Measurements from ENCODE around the gene FOXR1. TPM values are rescaled to one million over a fixed set of nuclear protein-coding genes. Genes with fewer than 3 reads are reported as not detected.

FOXR1 gene
- total RNA-seq, 1 donor from 2014 or later: not detected

DNA sequence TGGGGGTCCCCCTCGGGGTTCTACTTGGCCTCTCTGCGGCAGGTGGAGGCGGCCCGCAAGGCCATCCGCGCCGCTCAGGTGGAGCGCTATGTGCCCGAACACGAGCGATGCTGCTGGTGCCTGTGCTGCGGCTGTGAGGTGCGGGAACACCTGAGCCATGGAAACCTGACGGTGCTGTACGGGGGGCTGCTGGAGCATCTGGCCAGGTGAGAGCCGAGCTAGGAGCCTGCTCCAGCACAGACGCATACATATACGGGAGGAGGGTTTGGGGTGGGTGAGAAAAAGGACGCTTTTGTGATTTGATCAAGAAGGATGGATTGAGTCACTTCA, 26.8 kb downstream of the FOXR1 start:
- Mint-ChIP-seq H3K27me3 (no peaks in the 10 kb centered on the region), H3K4me1 (ENCODE audit: low read depth) (peaks cover 19% of the 10 kb centered on the region), H3K9me3 (ENCODE audit: low read depth) (no peaks in the 10 kb centered on the region), H3K4me3 (ENCODE audit: low read depth) (peak overlapping the region; percentile 98), H3K36me3 (ENCODE audit: insufficient read depth) (peaks cover 11% of the 10 kb centered on the region), H3K27ac (peak overlapping the region; percentile 95)
- no peak for DNase-seq (ENCODE audit: low spot score, unreplicated experiment)
- TF ChIP-seq, protein P1, sequence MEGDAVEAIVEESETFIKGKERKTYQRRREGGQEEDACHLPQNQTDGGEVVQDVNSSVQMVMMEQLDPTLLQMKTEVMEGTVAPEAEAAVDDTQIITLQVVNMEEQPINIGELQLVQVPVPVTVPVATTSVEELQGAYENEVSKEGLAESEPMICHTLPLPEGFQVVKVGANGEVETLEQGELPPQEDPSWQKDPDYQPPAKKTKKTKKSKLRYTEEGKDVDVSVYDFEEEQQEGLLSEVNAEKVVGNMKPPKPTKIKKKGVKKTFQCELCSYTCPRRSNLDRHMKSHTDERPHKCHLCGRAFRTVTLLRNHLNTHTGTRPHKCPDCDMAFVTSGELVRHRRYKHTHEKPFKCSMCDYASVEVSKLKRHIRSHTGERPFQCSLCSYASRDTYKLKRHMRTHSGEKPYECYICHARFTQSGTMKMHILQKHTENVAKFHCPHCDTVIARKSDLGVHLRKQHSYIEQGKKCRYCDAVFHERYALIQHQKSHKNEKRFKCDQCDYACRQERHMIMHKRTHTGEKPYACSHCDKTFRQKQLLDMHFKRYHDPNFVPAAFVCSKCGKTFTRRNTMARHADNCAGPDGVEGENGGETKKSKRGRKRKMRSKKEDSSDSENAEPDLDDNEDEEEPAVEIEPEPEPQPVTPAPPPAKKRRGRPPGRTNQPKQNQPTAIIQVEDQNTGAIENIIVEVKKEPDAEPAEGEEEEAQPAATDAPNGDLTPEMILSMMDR (IDR thresholded peaks at IDR 0.05; ENCODE audit: unreplicated experiment): no peak

DNA sequence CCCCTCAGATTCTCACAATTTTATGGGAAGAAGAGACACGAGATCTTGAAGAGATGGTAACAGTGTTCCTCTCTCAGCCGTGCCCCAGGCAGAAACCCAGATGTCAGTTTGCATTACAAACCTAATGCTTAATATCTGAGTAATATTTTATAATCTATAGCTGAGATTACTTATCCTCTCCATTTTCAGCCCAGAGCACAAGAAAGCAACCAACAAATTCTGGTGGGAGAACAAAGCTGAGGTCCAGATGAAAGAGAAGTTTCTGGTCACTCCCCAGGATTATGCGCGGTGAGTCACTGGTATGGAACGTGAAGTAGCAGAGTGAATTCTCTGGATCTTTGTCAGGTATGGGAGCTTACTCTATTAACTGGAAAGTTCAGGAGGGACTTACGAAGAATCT, 27.3 kb downstream of the FOXR1 start:
- Mint-ChIP-seq H3K4me1 (ENCODE audit: low read depth) (peaks cover 19% of the 10 kb centered on the region), H3K36me3 (ENCODE audit: insufficient read depth) (peaks cover 10% of the 10 kb centered on the region), H3K9me3 (ENCODE audit: low read depth) (no peaks in the 10 kb centered on the region), H3K27ac (peak overlapping the region; percentile 95), H3K27me3 (no peaks in the 10 kb centered on the region), H3K4me3 (ENCODE audit: low read depth) (peak overlapping the region; percentile 98)
- TF ChIP-seq, protein P1 (IDR thresholded peaks at IDR 0.05; ENCODE audit: unreplicated experiment): no peak
- no peak for DNase-seq (ENCODE audit: low spot score, unreplicated experiment)

DNA sequence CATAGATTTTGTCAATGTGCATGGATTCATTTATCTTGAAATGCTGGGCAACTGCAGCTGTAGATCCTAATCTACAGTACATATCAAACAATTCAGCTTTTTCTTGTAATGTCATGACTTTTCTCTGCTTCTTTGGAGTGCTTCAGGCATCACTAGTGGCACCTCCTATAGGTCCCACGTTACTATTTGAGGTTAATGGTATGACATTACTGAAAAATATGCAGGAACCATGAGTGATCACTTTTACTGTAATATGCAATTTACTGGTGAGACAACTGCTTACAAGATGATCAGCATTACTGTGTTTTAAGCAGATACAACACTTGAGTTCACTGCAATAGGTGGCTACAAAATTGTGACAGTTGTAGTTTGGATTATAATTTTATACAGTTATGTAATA, 29.3 kb downstream of the FOXR1 start:
- Mint-ChIP-seq H3K27ac (no peak overlapping the region), H3K9me3 (ENCODE audit: low read depth) (no peaks in the 10 kb centered on the region), H3K27me3 (no peaks in the 10 kb centered on the region), H3K36me3 (ENCODE audit: insufficient read depth) (peaks cover 10% of the 10 kb centered on the region), H3K4me3 (ENCODE audit: low read depth) (no peak overlapping the region), H3K4me1 (ENCODE audit: low read depth) (peaks cover 19% of the 10 kb centered on the region)
- TF ChIP-seq, protein P1 (IDR thresholded peaks at IDR 0.05; ENCODE audit: unreplicated experiment): no peak
- no peak for DNase-seq (ENCODE audit: low spot score, unreplicated experiment)

DNA sequence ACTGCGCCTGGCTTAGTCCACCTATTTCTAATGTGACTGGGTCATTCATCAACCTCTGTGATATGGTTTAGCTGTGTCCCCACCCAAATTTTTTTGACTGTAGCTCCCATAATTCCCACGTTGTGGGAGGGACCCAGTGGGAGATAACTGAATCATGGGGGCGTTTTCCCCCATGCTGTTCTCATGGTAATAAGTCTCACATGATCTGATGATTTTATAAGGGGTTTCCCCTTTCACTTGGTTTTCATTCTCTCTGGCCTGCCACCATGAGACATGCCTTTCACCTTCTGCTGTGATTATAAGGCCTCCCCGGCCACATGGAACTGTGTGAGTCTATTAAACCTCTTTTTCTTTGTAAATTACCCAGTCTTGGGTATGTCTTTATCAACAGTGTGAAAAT, 35.1 kb downstream of the FOXR1 start:
- Mint-ChIP-seq H3K9me3 (ENCODE audit: low read depth) (no peaks in the 10 kb centered on the region), H3K36me3 (ENCODE audit: insufficient read depth) (peaks cover 14% of the 10 kb centered on the region), H3K27ac (no peak overlapping the region), H3K4me1 (ENCODE audit: low read depth) (no peaks in the 10 kb centered on the region), H3K27me3 (no peaks in the 10 kb centered on the region), H3K4me3 (ENCODE audit: low read depth) (no peak overlapping the region)
- DNase-seq (ENCODE audit: low spot score, unreplicated experiment): no peak
- TF ChIP-seq, protein P1 (IDR thresholded peaks at IDR 0.05; ENCODE audit: unreplicated experiment): no peak

DNA sequence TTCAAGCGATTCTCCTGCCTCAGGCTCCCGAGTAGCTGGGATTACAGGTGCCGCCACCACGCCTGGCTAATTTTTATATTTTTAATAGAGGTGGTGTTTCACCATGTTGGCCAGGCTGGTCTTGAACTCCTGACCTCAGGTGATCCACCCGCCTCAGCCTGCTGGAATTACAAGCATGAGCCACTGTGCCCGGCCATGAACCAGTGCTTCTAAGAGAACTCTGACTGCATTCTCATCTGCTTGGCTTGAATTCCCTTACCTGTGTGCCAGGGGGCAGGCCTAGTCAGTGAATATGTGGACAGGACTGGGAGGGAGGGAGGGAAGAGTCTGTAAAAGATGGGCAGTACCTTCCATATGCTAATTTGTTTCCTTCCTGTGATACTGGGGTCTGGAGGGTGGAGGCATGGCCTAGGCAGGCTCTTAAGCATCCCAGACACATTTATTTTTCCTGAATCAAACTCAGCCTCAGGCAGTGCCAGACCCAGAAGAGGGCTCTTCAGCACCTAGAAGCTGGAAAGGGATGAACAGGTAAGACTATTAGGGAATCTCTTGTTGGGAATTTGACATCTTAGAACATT, 40.0 kb downstream of the FOXR1 start:
- TF ChIP-seq, protein P1 (IDR thresholded peaks at IDR 0.05; ENCODE audit: unreplicated experiment): no peak
- no peak overlapping the region for H3K4me3 Mint-ChIP-seq (ENCODE audit: low read depth)
- no peaks in the 10 kb centered on the region for H3K9me3 Mint-ChIP-seq (ENCODE audit: low read depth)
- no peak overlapping the region for H3K27ac Mint-ChIP-seq
- H3K36me3 Mint-ChIP-seq (ENCODE audit: insufficient read depth): peaks cover 31% of the 10 kb centered on the region
- H3K4me1 Mint-ChIP-seq (ENCODE audit: low read depth): no peaks in the 10 kb centered on the region
- no peak for DNase-seq (ENCODE audit: low spot score, unreplicated experiment)
- no peaks in the 10 kb centered on the region for H3K27me3 Mint-ChIP-seq

Measured in progenitor cell of endocrine pancreas (in vitro differentiated cells).